HG02623 (cell line): ENCODE data around the gene ZNF425.
"Not testable (repeated sequence)": the region's sequence is repeated elsewhere in the genome, so short reads cannot be mapped to it uniquely, and the experiment has no call there.

ENCODE experiments used
- ATAC-seq: cut with Tn5 transposase; IDR thresholded peaks from one replicate; pipeline ENCODE4 v1.9.1; 2021; ENCODE audit warnings: moderate library complexity; ENCODE audit not compliant: unreplicated experiment

The ZNF425 gene

GRCh38 chr7:149125863-149126661, at the start of gene ZNF425:
Gene ZNF425 (minus strand): TSS chr7:149126324. CDS start chr7:149126213, 111 bp downstream.
- peak; percentile 74 for ATAC-seq

GRCh38 chr7:149175150-149175549, 49.0 kb upstream of the ZNF425 start:
- ATAC-seq: no peak

GRCh38 chr7:149172534-149172920, 46.4 kb upstream of the ZNF425 start:
- no peak for ATAC-seq

GRCh38 chr7:149171892-149172533, 45.9 kb upstream of the ZNF425 start:
- no peak for ATAC-seq

GRCh38 chr7:149166630-149167352, 40.7 kb upstream of the ZNF425 start:
- no peak for ATAC-seq

- ATAC-seq: no peak
Observed at GRCh38 chr7:149166142-149166541, 40.0 kb upstream of the ZNF425 start.

GRCh38 chr7:149161241-149161848, 35.2 kb upstream of the ZNF425 start:
- ATAC-seq: no peak

GRCh38 chr7:149156898-149157297, 30.8 kb upstream of the ZNF425 start:
- no peak for ATAC-seq

GRCh38 chr7:149154056-149154455, 27.9 kb upstream of the ZNF425 start:
- ATAC-seq: no peak

GRCh38 chr7:149153346-149153745, 27.2 kb upstream of the ZNF425 start:
- ATAC-seq: no peak

- ATAC-seq: no peak
Observed at GRCh38 chr7:149150981-149151380, 24.9 kb upstream of the ZNF425 start.

GRCh38 chr7:149147752-149148653, 21.9 kb upstream of the ZNF425 start:
- peak; percentile 24 for ATAC-seq

- ATAC-seq: peak; percentile 66
Observed at GRCh38 chr7:149147072-149147751, 21.1 kb upstream of the ZNF425 start, which contains the start of gene ZNF398. Gene ZNF398 (plus strand): TSS chr7:149147453. CDS start chr7:149147743, 290 bp downstream.

GRCh38 chr7:149145031-149145845, 19.1 kb upstream of the ZNF425 start:
- ATAC-seq: no peak

- not testable (repeated sequence) for ATAC-seq
Observed at GRCh38 chr7:149144436-149144922, 18.4 kb upstream of the ZNF425 start.

- no peak for ATAC-seq
Observed at GRCh38 chr7:149141893-149142292, 15.8 kb upstream of the ZNF425 start.

GRCh38 chr7:149140831-149141230, 14.7 kb upstream of the ZNF425 start:
- ATAC-seq: no peak

- ATAC-seq: no peak
Observed at GRCh38 chr7:149136118-149136517, 10.0 kb upstream of the ZNF425 start.
